Activated T-cell treated with anti-CD3 and anti-CD28 coated beads, Interleukin-2, amount 50 U/mL, for 1 hour (primary cell): Measurements from ENCODE around the gene ASPG.
"Not testable (repeated sequence)": the region's sequence is repeated elsewhere in the genome, so short reads cannot be mapped to it uniquely, and the experiment has no call there.

ENCODE experiments used
- DNase-seq: peaks from one replicate; pipeline ENCODE4 v3.0.0-alpha.2; 2020

The ASPG gene

GRCh38 chr14:104149617-104150135 is 64.2 kb downstream of the ASPG start:
- DNase-seq = no peak

DNA sequence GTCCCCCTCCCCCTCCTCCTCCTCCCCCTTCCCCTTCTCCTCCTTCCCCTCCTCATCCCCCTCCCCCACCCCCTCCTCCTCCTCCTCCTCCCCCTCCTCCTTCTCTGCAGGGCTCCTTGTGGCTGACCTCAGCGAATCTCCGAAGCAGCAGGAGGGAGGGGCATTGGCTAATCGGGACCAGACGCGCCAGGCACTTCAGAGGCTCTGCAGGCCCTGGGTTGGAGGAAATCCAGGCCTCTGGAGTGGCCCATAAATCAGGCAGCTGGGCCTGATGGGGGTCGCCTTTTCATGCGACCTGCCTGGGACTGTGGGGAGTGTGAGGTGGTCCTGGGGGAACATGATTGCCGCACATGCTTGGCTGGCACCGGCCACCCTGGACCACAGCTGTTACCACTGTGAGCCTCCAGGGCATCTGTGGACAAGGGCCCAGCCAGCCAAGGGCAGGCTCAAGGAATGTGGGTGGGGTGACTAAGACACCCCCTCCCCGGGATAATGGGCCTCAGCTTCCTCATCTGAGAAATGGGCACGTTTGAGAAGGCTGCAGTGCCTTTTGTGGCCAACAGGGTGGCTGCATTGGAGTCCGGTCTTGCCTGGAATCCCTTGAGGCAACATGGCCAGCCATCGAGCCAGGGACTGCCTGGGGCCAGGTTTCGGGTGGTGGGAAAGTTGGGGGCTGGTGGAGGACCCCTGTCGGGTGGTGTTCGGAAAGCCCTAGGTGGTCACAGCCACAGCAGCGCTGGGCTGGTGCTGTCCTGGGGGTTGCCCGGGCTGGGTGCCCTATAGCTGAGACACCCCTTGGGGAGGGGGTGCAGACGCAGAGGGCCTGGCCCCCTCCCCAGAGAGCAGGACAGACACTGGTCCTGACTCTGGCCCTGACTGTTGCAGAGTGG is 64.9 kb downstream of the ASPG start:
- no peak for DNase-seq

DNA sequence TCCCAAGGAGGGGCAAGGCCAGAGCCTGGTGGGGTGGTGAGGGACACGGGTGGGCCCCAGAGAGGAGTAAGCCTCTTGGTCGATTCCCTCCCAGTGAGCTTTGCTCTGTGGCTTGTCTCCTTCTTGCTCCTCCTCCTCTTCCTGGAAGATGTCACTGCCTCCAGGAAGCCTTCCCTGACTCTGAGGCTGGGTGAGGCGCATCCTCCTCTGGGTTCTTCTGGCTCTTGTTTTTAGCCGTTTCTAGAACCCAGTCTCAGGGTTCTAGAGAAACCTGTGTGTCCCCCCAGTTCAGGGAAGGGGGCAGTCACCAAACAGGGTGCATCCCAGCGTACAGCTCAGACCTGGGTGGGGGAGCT is 65.5 kb downstream of the ASPG start:
- DNase-seq = no peak

- no peak for DNase-seq
Observed at GRCh38 chr14:104151566-104152245, 66.2 kb downstream of the ASPG start.

- DNase-seq = no peak
Observed at GRCh38 chr14:104152246-104152575, 66.7 kb downstream of the ASPG start.

DNA sequence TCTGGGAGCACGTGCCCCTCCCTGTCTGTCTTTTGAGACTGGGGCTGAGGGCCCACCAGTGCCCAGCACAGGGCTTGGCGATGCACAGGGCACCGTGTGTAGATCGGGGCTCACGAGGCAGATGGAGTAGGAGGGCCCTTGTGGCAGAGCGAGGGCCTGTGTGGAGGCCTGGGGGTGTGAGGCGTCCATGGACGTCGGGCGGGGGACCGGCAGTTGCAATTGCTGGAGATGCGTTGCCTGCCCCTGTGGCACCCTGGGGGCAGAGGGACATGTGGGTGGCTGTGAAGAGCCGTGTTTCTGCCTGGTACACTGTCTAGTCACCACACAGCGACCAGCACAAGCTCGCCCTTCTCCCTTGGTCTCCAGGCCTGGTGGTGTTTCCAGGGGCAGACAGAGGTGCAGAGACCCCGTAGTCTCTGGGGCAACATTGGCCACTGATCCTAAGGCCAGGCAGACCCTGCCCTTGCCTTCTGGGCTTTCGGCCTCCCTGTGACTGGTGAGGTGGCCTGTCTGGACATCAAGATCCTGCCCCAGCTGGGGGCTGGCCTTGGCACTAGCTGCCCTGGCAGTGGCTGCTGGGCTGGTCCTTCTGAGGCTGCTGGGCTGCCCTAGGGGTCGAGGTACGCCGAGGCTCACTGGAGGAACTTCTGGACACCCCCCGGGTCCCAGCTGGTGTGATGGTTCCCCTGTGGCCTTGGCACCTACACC is 67.3 kb downstream of the ASPG start:
- DNase-seq = no peak

DNA sequence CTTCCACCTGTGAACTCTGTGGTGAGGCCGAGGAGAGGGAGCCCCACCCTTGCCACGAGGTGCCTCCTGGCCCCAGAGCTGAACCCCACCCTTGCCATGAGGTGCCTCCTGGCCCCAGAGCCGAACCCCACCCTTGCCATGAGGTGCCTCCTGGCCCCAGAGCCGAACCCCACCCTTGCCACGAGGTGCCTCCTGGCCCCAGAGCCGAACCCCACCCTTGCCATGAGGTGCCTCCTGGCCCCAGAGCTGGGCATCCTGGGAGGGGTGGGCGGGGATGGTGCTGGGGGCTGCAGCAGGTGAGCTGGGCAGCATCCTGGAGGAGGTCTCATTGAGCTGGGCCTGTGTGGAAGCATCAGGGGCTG is 67.9 kb downstream of the ASPG start:
- not testable (repeated sequence) for DNase-seq

GRCh38 chr14:104154246-104154645 is 68.7 kb downstream of the ASPG start:
- DNase-seq = no peak

GRCh38 chr14:104155513-104155912 is 70.0 kb downstream of the ASPG start:
- DNase-seq = no peak

- no peak for DNase-seq
Observed at GRCh38 chr14:104156142-104156541, 70.6 kb downstream of the ASPG start.

GRCh38 chr14:104157016-104157928 is 71.8 kb downstream of the ASPG start:
- no peak for DNase-seq

DNA sequence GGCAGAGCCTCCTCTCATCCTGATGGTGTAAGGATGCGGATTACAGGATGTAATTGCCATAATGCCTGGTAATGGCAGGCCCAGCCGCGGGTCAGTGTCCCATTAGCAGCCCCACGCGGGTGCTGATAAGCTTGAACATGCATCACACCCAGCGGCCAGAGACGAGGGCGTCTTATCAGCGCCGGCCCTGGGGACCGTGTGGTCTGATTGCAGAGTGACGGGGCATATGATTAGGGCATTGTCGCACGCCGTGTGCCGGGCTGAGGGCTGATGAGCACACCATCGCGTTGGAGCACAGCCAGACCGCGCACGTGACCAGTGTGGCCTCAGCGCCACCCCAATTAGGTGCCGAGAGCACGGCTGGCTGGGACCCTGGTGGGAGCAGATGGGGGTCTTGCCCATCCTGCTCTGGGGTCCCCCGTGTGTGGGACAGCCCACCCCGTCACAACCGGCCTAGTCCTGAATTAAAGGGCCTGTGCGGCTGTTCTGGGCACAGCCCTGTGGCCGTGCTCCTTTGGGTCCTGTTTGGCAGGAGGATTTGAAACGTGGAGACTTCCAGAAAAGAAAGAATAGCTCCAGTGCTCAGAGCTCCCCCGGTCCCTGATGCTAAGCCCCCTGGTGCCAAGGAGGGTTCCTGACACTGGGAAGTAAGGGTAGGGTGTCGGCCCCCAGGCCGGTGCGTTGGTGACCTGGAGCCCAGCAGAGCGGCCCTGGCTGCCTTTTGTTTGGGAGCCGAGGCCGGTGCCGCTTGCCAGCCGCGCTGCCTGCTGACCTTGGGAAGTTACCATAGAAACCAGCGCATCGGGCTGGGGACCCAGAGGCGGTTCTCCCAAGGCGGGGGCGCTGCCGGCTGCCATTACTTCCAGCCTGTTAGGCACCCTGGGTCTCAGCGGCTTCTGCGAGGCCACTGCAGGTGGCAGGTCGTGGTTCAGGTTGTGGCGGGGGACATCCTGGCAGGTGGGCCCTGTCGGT is 73.6 kb downstream of the ASPG start:
- no peak for DNase-seq

GRCh38 chr14:104159990-104160389 is 74.5 kb downstream of the ASPG start:
- no peak for DNase-seq

- no peak for DNase-seq
Observed at GRCh38 chr14:104161602-104162367, 76.3 kb downstream of the ASPG start.

DNA sequence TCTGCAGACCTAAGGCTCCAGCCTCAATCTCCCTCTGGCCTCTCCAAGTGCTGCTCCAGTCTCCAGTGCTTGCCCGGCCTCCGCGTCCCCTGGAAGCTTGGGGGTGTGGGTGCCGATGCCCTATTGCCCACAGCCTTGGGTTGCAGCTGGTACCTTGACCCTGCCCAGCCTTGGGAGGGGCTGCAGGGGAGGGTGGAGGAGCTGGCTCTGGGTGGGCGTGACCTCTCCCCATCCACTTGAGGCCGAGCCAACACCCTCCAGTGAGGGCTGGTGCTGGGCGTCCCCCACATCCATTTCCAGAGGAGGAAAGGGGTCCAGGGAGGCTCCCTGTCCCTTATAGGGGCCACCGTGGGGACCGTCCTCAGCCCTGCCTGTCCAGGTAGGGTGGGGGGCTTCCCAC is 77.0 kb downstream of the ASPG start:
- no peak for DNase-seq

GRCh38 chr14:104163541-104163940 is 78.0 kb downstream of the ASPG start:
- DNase-seq = no peak

DNA sequence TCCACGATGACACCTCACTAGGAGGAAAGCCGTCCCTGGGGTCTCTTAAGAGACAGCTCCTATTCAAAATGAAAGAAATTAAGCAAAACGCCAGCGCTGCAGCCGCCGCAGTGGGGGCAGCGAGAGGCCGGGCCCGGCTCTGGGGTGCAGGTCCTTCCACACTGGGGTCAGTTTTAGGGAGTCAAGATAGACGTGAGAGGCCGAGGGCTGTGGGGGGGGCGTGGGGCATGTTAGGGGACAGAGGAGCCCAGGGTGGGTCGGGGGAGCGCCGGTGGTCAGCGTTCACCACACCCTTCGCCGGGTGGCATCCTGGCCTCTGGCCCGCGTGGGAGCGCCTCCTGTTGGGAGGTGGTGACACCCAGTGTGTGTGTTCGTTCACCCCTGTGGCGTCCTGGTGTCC is 78.5 kb downstream of the ASPG start:
- no peak for DNase-seq

DNA sequence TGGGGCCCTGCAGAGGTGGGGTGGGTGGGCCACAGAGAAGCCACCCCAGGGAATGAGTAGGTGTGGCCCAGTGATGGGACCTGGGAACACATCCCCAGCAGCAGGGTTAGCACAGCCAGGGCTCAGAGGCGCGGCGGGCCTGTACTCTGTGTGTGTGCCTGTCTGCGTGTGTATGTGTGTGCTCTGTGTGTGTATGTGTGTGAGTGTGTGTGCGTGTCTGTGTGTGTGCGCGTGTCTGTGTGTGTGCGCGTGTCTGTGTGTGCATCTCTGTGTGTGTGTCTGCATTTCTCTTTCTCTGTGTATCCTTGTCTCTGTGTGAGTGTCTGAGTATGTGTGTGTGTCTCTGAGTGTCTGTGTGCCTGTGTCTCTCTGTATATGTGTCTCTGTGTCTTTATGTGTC is 79.0 kb downstream of the ASPG start:
- no peak for DNase-seq
